GM12891 (cell line): Measurements from ENCODE around the gene LYPD1.

ENCODE experiments used
- DNase-seq: peaks from one replicate; pipeline ENCODE4 v3.0.0; 2011; ENCODE audit warnings: low spot score; ENCODE audit not compliant: insufficient read length
- FAIRE-seq: peaks from 2 replicates; lab custom pipeline; 2011; peaks lifted over from hg19 to GRCh38; lab: Jason Lieb, UNC
- PAX5 ChIP-seq: IDR thresholded peaks from 2 replicates; pipeline ENCODE4 v1.6.1; 2011; ENCODE audit warnings: low read length, moderate library complexity, mild to moderate bottlenecking; ENCODE audit not compliant: insufficient read depth, severe bottlenecking
- POLR2A ChIP-seq: IDR thresholded peaks from 2 replicates; pipeline ENCODE4 v1.6.1; 2011; ENCODE audit warnings: low read depth, low read length, control low read depth
- POLR2AphosphoS5 ChIP-seq: IDR thresholded peaks from 2 replicates; pipeline ENCODE4 v1.6.1; 2011; ENCODE audit warnings: low read depth, low read length, control low read depth
- POU2F2 ChIP-seq: IDR thresholded peaks from 2 replicates; pipeline ENCODE4 v1.6.1; 2011; ENCODE audit warnings: low read depth, mild to moderate bottlenecking, control low read depth, low read length, moderate library complexity
- SPI1 ChIP-seq: IDR thresholded peaks from 2 replicates; pipeline ENCODE4 v1.6.1; 2011; ENCODE audit warnings: low read depth, low read length, control low read depth
- TAF1 ChIP-seq: IDR thresholded peaks from 2 replicates; pipeline ENCODE4 v1.6.1; 2011; ENCODE audit warnings: low read depth, low read length, control low read depth

Gene LYPD1

GRCh38 chr2:132595693-132596092 is 74.3 kb downstream of the LYPD1 start:
- no peak for FAIRE-seq
- TF ChIP-seq POU2F2: no peak
- no peak for TF ChIP-seq TAF1
- TF ChIP-seq POLR2A: no peak
- TF ChIP-seq POLR2AphosphoS5: no peak
- no peak for TF ChIP-seq SPI1
- TF ChIP-seq PAX5: no peak
- DNase-seq: no peak

GRCh38 chr2:132595186-132595585 is 74.8 kb downstream of the LYPD1 start:
- no peak for TF ChIP-seq TAF1
- TF ChIP-seq SPI1: no peak
- TF ChIP-seq POLR2A: no peak
- no peak for TF ChIP-seq POU2F2
- TF ChIP-seq POLR2AphosphoS5: no peak
- TF ChIP-seq PAX5: no peak
- FAIRE-seq: no peak
- no peak for DNase-seq
